ENCODE results near the gene CDC26. TPM values are rescaled to one million over a fixed set of nuclear protein-coding genes. Genes with fewer than 3 reads are reported as not detected.

Gene CDC26
- total RNA-seq, 2 experiments from 2014 or later, result 15.8 to 18.0 TPM

- H3K36me3 ChIP-seq (ENCODE audit: insufficient read depth, low read length), result no peaks in the 10 kb centered on the region
- H3K27me3 ChIP-seq (ENCODE audit: control insufficient read depth in 1 of 2, insufficient read depth in 2 of 2, low read length in 2 of 2), result no peaks in the 10 kb centered on the region
- no peak for TF ChIP-seq CTCF (IDR thresholded peaks at IDR 0.05)
- CTCF ChIA-PET, result no interaction called here
- H3K9me3 ChIP-seq (ENCODE audit: control insufficient read depth in 1 of 2, insufficient read depth in 1 of 2, low read length in 2 of 2), result no peaks in the 10 kb centered on the region
- H3K4me1 Mint-ChIP-seq (ENCODE audit: low read depth), result no peaks in the 10 kb centered on the region
- POLR2A ChIA-PET, result no interaction called here
- H3K9me3 Mint-ChIP-seq, result no peaks in the 10 kb centered on the region
- H3K4me3 ChIP-seq (ENCODE audit: low read length), result no peak overlapping the region
- no peak overlapping the region for H3K27ac Mint-ChIP-seq
- intact Hi-C loops (cut with DNase I, micrococcal nuclease), result no loop called here
- no peaks in the 10 kb centered on the region for H3K36me3 Mint-ChIP-seq (ENCODE audit: low read depth)
- DNase-seq (no peak), ATAC-seq (ENCODE audit: poor library complexity) (no peak)
- no peak overlapping the region for H3K4me3 Mint-ChIP-seq
- H3K4me1 ChIP-seq (ENCODE audit: insufficient read depth, low read length), result no peaks in the 10 kb centered on the region
- no peaks in the 10 kb centered on the region for H3K27me3 Mint-ChIP-seq
- H3K27ac ChIP-seq (ENCODE audit: low read depth in 1 of 2, low read length in 2 of 2), result no peak overlapping the region
Measured at GRCh38 chr9:113315231-113315630, 39.9 kb upstream of the CDC26 start.

GRCh38 chr9:113313261-113313660, 37.9 kb upstream of the CDC26 start:
- DNase-seq (no peak), ATAC-seq (ENCODE audit: poor library complexity) (no peak)
- Histone ChIP-seq H3K4me1 (ENCODE audit: insufficient read depth, low read length) (no peaks in the 10 kb centered on the region), H3K9me3 (ENCODE audit: control insufficient read depth in 1 of 2, insufficient read depth in 1 of 2, low read length in 2 of 2) (no peaks in the 10 kb centered on the region), H3K27me3 (ENCODE audit: control insufficient read depth in 1 of 2, insufficient read depth in 2 of 2, low read length in 2 of 2) (no peaks in the 10 kb centered on the region), H3K36me3 (ENCODE audit: insufficient read depth, low read length) (no peaks in the 10 kb centered on the region), H3K27ac (ENCODE audit: low read depth in 1 of 2, low read length in 2 of 2) (no peak overlapping the region), H3K4me3 (ENCODE audit: low read length) (no peak overlapping the region)
- intact Hi-C loops (cut with DNase I, micrococcal nuclease), result no loop called here
- CTCF ChIA-PET, result no interaction called here
- POLR2A ChIA-PET, result no interaction called here
- Mint-ChIP-seq H3K27me3 (no peaks in the 10 kb centered on the region), H3K4me1 (ENCODE audit: low read depth) (no peaks in the 10 kb centered on the region), H3K27ac (no peak overlapping the region), H3K4me3 (no peak overlapping the region), H3K9me3 (no peaks in the 10 kb centered on the region), H3K36me3 (ENCODE audit: low read depth) (no peaks in the 10 kb centered on the region)
- TF ChIP-seq CTCF (IDR thresholded peaks at IDR 0.05), result no peak

GRCh38 chr9:113311961-113312360, 36.6 kb upstream of the CDC26 start:
- H3K27ac Mint-ChIP-seq, result no peak overlapping the region
- Histone ChIP-seq H3K4me3 (ENCODE audit: low read length) (no peak overlapping the region), H3K9me3 (ENCODE audit: control insufficient read depth in 1 of 2, insufficient read depth in 1 of 2, low read length in 2 of 2) (no peaks in the 10 kb centered on the region), H3K4me1 (ENCODE audit: insufficient read depth, low read length) (no peaks in the 10 kb centered on the region), H3K36me3 (ENCODE audit: insufficient read depth, low read length) (no peaks in the 10 kb centered on the region), H3K27me3 (ENCODE audit: control insufficient read depth in 1 of 2, insufficient read depth in 2 of 2, low read length in 2 of 2) (no peaks in the 10 kb centered on the region), H3K27ac (ENCODE audit: low read depth in 1 of 2, low read length in 2 of 2) (no peak overlapping the region)
- intact Hi-C loops (cut with DNase I, micrococcal nuclease), result no loop called here
- no peak overlapping the region for H3K4me3 Mint-ChIP-seq
- ATAC-seq (ENCODE audit: poor library complexity) (no peak), DNase-seq (no peak)
- no peak for TF ChIP-seq CTCF (IDR thresholded peaks at IDR 0.05)
- H3K36me3 Mint-ChIP-seq (ENCODE audit: low read depth), result no peaks in the 10 kb centered on the region
- H3K9me3 Mint-ChIP-seq, result no peaks in the 10 kb centered on the region
- H3K4me1 Mint-ChIP-seq (ENCODE audit: low read depth), result no peaks in the 10 kb centered on the region
- CTCF ChIA-PET, result interaction anchor here (0.9 kb wide), 1 partner anchor 346 kb away, joined by 3 read pairs; no protein-coding TSS in a partner anchor
- no peaks in the 10 kb centered on the region for H3K27me3 Mint-ChIP-seq
- POLR2A ChIA-PET, result no interaction called here
